PC-9 (cell line): ENCODE measurements around the gene KRT35. TPM values are rescaled to one million over a fixed set of nuclear protein-coding genes. Genes with fewer than 3 reads are reported as not detected.
A peak's percentile ranks its signal among the peaks of the same experiment; 100 is the strongest.

Experiments used
- BruUV-seq: library from RNA; stranded (reverse); fragments of 400-500 nt; replicated peaks from 2 replicates; lab custom pipeline; 2021; lab: Mats Ljungman, UMichigan
- CTCF ChIA-PET: fragments of 300-600 bp; sonication (Branson Sonifier 250); formaldehyde crosslinking; loops from one replicate; lab custom pipeline; 2022; ENCODE audit warnings: antibody characterized with exemption; lab: Charles Lee
- POLR2A ChIA-PET: fragments of 300-600 bp; sonication (Branson Sonifier 250); formaldehyde crosslinking; loops from one replicate; lab custom pipeline; 2022; ENCODE audit warnings: antibody characterized with exemption; ENCODE audit not compliant: unreplicated experiment; lab: Charles Lee
- DNase-seq, 2 experiments: peaks; one replicate each; pipeline versions ENCODE4 v3.0.0 to v3.0.0-alpha.2; 2015 to 2022; ENCODE audit warnings: mixed read lengths in 1 of 2
- H2AFZ ChIP-seq: fragments of 200-600 bp; sonication (generic); 2 replicates; pipeline ENCODE4 v1.8.1; 2017; ENCODE audit warnings: antibody characterized with exemption
- H3F3A ChIP-seq: fragments of 200-600 bp; sonication (generic); 2 replicates; pipeline ENCODE4 v1.8.1; 2017; ENCODE audit warnings: antibody characterized with exemption, mild to moderate bottlenecking, low read depth; ENCODE audit not compliant: insufficient read depth
- H3K27ac ChIP-seq: fragments of 200-600 bp; sonication (generic); 2 replicates; pipeline ENCODE4 v1.6.1; 2016; ENCODE audit warnings: mixed run types
- H3K27me3 ChIP-seq: fragments of 200-600 bp; sonication (generic); 2 replicates; pipeline ENCODE4 v1.6.1; 2016; ENCODE audit warnings: low read depth, mixed run types; ENCODE audit not compliant: insufficient read depth
- H3K36me3 ChIP-seq: fragments of 200-600 bp; sonication (generic); 2 replicates; pipeline ENCODE4 v1.6.1; 2016; ENCODE audit warnings: low read depth, mixed run types
- H3K4me1 ChIP-seq: fragments of 200-600 bp; sonication (generic); replicated peaks from 2 replicates; pipeline ENCODE4 v1.6.1; 2016; ENCODE audit warnings: mixed run types; ENCODE audit not compliant: insufficient read depth
- H3K4me2 ChIP-seq: fragments of 200-600 bp; sonication (generic); 2 replicates; pipeline ENCODE4 v1.6.1; 2017; ENCODE audit warnings: mixed run types
- H3K4me3 ChIP-seq: fragments of 200-600 bp; sonication (generic); 2 replicates; pipeline ENCODE4 v1.6.1; 2016; ENCODE audit warnings: mixed run types
- H3K79me2 ChIP-seq: fragments of 200-600 bp; sonication (generic); 2 replicates; pipeline ENCODE4 v1.6.1; 2017; ENCODE audit warnings: low read depth, mixed run types
- H3K9me2 ChIP-seq: fragments of 200-600 bp; sonication (generic); 2 replicates; pipeline ENCODE4 v1.8.1; 2017; ENCODE audit warnings: mild to moderate bottlenecking; ENCODE audit not compliant: insufficient read depth
- H3K9me3 ChIP-seq: fragments of 200-600 bp; sonication (generic); 2 replicates; pipeline ENCODE4 v1.8.1; 2016; ENCODE audit warnings: low read depth; ENCODE audit not compliant: insufficient read depth
- H4K20me1 ChIP-seq: fragments of 200-600 bp; sonication (generic); 2 replicates; pipeline ENCODE4 v1.8.1; 2017; ENCODE audit not compliant: insufficient read depth
- CTCF ChIP-seq: fragments of 200-600 bp; sonication (generic); conservative IDR thresholded peaks from 2 replicates; pipeline ENCODE4 v1.6.1; 2017; ENCODE audit warnings: mixed run types, antibody characterized with exemption, mild to moderate bottlenecking, moderate library complexity
- EZH2 ChIP-seq: fragments of 200-600 bp; sonication (generic); IDR thresholded peaks from 2 replicates; pipeline ENCODE4 v1.8.0; 2017; ENCODE audit warnings: antibody characterized with exemption, low read depth
- intact Hi-C: fragments of 100-400 bp; cut with micrococcal nuclease; formaldehyde crosslinking; loops from one replicate; pipeline ENCODE4 v1.10.0; 2022; ENCODE audit not compliant: unreplicated experiment
- total RNA-seq: library from RNA; stranded (reverse); gene quantifications from 2 replicates; pipeline ENCODE4 v1.2.3, GENCODE V29; 2021

KRT35 gene
- total RNA-seq, 1 experiment from 2014 or later, result not detected

GRCh38 chr17:41456204-41456603, 24.7 kb downstream of the KRT35 start:
- no peak overlapping the region for H2AFZ ChIP-seq
- no peaks in the 10 kb centered on the region for H3K36me3 ChIP-seq
- H3K27me3 ChIP-seq, result no peaks in the 10 kb centered on the region
- BruUV-seq, result no TSS peak
- H3K79me2 ChIP-seq, result no peaks in the 10 kb centered on the region
- no peak overlapping the region for H3K4me3 ChIP-seq
- intact Hi-C loops, result no loop called here
- no peak overlapping the region for H3K27ac ChIP-seq
- no peak overlapping the region for H3K4me2 ChIP-seq
- ChIA-PET CTCF (no interaction called here), POLR2A (interaction anchor here (0.5 kb wide), 1 partner anchor 17 kb away, joined by 3 read pairs; no protein-coding TSS in a partner anchor)
- H3K9me3 ChIP-seq, result no peaks in the 10 kb centered on the region
- no peaks in the 10 kb centered on the region; the same call in 1 of the 2 replicates for H3K9me2 ChIP-seq
- no peaks in the 10 kb centered on the region for H4K20me1 ChIP-seq
- no peaks in the 10 kb centered on the region for H3K4me1 ChIP-seq
- TF ChIP-seq EZH2, result no peak
- peak; percentile 26; the same call in 1 of the 2 replicates for TF ChIP-seq CTCF
- peak in 1 of 2 experiments; percentile 16 for DNase-seq
- no peaks in the 10 kb centered on the region for H3F3A ChIP-seq

- H3K27me3 ChIP-seq, result no peaks in the 10 kb centered on the region
- intact Hi-C loops, result no loop called here
- H2AFZ ChIP-seq, result no peak overlapping the region
- H3K4me2 ChIP-seq, result no peak overlapping the region
- DNase-seq, result no peak
- no peaks in the 10 kb centered on the region; the same call in 1 of the 2 replicates for H3K9me2 ChIP-seq
- H3K27ac ChIP-seq, result no peak overlapping the region
- TF ChIP-seq EZH2, result no peak
- TF ChIP-seq CTCF, result no peak
- no peaks in the 10 kb centered on the region for H3F3A ChIP-seq
- no peak overlapping the region for H3K4me3 ChIP-seq
- H3K36me3 ChIP-seq, result no peaks in the 10 kb centered on the region
- no peaks in the 10 kb centered on the region for H3K4me1 ChIP-seq
- ChIA-PET CTCF (no interaction called here), POLR2A (interaction anchor here (0.7 kb wide), 1 partner anchor 195 kb away, joined by 6 read pairs; no protein-coding TSS in a partner anchor)
- no TSS peak for BruUV-seq
- H3K79me2 ChIP-seq, result no peaks in the 10 kb centered on the region
- no peaks in the 10 kb centered on the region for H3K9me3 ChIP-seq
- no peaks in the 10 kb centered on the region for H4K20me1 ChIP-seq
These were observed 25.7 kb downstream of the KRT35 start for GRCh38 chr17:41455236-41455635.

GRCh38 chr17:41453066-41453465, 27.9 kb downstream of the KRT35 start:
- CTCF ChIA-PET, result no interaction called here

More at GRCh38 chr17:41453066-41453465, 27.9 kb downstream of the KRT35 start:
- Histone ChIP-seq H3K9me3 (no peaks in the 10 kb centered on the region), H3K36me3 (no peaks in the 10 kb centered on the region), H3K9me2 (no peaks in the 10 kb centered on the region; the same call in 1 of the 2 replicates), H2AFZ (no peak overlapping the region), H3K4me3 (no peak overlapping the region), H3F3A (no peaks in the 10 kb centered on the region), H3K79me2 (no peaks in the 10 kb centered on the region), H4K20me1 (no peaks in the 10 kb centered on the region), H3K4me1 (no peaks in the 10 kb centered on the region), H3K4me2 (no peak overlapping the region), H3K27me3 (no peaks in the 10 kb centered on the region), H3K27ac (no peak overlapping the region)
- DNase-seq, result no peak
- no TSS peak for BruUV-seq
- POLR2A ChIA-PET, result interaction anchor here (0.6 kb wide), 1 partner anchor 11 kb away, joined by 3 read pairs; no protein-coding TSS in a partner anchor
- intact Hi-C loops, result no loop called here
- TF ChIP-seq CTCF (no peak), EZH2 (no peak)
